HEK293 (cell line): Measurements from ENCODE around the gene RPS15.

ENCODE experiments used
- KLF9 ChIP-seq: fragments of 450-650 bp; formaldehyde crosslinking; IDR thresholded peaks from 2 replicates; pipeline ENCODE4 v1.5.1; 2016; ENCODE audit warnings: missing biosample characterization, missing genetic modification characterization, low read depth
- ZNF138 ChIP-seq: fragments of 450-650 bp; formaldehyde crosslinking; IDR thresholded peaks from 2 replicates; pipeline ENCODE4 v1.5.1; 2016; ENCODE audit warnings: missing biosample characterization, missing genetic modification characterization, borderline replicate concordance
- TF ChIP-seq, protein P1 (sequence below): fragments of 450-650 bp; formaldehyde crosslinking; IDR thresholded peaks from 2 replicates; pipeline ENCODE4 v1.5.1; 2016; ENCODE audit warnings: missing biosample characterization, missing genetic modification characterization

DNA sequence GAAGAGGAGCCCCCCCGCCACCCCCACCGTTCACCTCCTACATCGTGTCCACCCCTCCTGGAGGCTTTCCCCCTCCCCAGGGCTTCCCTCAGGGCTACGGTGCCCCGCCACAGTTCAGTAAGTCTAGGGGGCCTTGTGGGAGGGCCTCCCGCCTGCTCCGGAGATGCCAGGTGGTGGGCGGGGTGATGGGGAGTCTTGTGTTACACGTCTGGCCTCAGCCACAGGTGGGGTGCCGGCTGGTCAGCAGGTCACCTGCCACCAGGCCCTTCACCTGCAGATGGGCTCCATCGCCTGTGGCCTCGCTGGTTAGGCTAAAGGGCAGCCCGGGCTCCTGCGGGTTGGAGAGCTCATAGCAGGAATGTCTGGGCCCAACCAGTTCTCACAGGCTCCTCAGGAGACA lies 8.0 kb upstream of the RPS15 start:
- TF ChIP-seq, protein P1, sequence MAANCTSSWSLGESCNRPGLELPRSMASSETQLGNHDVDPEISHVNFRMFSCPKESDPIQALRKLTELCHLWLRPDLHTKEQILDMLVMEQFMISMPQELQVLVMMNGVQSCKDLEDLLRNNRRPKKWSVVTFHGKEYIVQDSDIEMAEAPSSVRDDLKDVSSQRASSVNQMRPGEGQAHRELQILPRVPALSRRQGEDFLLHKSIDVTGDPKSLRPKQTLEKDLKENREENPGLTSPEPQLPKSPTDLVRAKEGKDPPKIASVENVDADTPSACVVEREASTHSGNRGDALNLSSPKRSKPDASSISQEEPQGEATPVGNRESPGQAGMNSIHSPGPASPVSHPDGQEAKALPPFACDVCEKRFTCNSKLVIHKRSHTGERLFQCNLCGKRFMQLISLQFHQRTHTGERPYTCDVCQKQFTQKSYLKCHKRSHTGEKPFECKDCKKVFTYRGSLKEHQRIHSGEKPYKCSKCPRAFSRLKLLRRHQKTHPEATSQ (tag by site-specific recombination), result no peak
- no peak for TF ChIP-seq ZNF138 (tag by site-specific recombination)
- TF ChIP-seq KLF9 (tag by site-specific recombination), result no peak
